ENCODE measurements around the gene PAF1.

DNA sequence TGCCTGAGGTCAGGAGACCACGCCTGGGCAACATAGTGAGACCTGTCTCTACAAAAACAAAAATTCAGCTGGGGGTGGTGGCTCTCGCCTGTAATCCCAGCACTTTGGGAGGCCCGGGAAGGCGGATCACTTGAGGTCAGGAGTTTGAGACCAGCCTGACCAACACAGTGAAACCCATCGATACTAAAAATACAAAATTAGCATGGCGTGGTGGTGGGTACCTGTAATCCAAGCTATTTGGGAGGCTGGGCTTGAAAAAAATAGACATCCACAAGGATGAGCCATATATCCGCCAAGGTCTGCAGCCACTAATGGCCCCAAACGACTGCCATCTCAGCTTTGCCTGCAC lies 41.7 kb upstream of the PAF1 start:
- TF ChIP-seq POLR2AphosphoS5 (IDR thresholded peaks at IDR 0.05) = no peak
- TF ChIP-seq, protein P1, sequence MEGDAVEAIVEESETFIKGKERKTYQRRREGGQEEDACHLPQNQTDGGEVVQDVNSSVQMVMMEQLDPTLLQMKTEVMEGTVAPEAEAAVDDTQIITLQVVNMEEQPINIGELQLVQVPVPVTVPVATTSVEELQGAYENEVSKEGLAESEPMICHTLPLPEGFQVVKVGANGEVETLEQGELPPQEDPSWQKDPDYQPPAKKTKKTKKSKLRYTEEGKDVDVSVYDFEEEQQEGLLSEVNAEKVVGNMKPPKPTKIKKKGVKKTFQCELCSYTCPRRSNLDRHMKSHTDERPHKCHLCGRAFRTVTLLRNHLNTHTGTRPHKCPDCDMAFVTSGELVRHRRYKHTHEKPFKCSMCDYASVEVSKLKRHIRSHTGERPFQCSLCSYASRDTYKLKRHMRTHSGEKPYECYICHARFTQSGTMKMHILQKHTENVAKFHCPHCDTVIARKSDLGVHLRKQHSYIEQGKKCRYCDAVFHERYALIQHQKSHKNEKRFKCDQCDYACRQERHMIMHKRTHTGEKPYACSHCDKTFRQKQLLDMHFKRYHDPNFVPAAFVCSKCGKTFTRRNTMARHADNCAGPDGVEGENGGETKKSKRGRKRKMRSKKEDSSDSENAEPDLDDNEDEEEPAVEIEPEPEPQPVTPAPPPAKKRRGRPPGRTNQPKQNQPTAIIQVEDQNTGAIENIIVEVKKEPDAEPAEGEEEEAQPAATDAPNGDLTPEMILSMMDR (IDR thresholded peaks at IDR 0.05) = no peak

All from breast epithelium (tissue), 3 donors.